ENCODE data around the gene KCNH6.

KCNH6 gene

DNA sequence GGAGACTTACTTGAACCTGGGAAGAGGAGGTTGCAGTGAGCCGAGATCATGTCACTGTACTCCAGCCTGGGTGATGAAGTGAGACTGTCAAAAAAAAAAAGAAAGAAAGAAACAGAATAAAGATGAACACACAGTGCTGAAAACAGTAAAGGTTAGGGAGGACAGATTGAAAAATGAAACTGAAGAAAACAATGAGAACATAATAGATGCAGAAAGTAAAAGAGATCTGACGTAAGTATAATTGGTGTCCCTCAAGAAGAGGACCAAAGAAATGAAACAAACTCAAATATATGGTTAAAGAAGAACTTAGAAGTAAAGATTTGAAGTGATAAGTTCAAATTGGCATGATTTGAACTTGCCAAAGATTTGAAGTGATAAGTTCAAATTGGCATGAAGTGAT lies 34.3 kb downstream of the KCNH6 start:
- DNase-seq = no peak

DNA sequence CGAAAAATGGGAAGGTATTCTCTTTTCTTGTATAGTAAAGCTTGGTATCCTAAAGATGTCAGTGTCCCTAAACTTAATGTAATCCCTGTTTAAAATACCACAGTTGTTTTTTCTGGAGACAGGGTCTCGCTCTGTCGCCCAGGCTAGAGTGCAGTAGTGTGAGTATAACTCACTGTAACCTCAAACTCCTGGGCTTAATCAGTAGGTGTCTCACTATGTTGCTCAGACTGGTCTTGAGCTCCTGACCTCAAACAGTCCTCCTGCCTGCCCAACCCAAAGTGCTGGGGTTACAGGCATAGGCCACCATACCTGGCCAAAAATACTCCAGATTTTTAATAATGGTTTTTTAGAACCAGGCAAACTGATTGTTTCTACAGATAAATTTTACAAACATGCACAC lies 35.3 kb downstream of the KCNH6 start:
- DNase-seq = no peak

- DNase-seq = no peak
These were observed 38.7 kb downstream of the KCNH6 start for GRCh38 chr17:63561819-63562218.

GRCh38 chr17:63563339-63563738 lies 40.2 kb downstream of the KCNH6 start:
- DNase-seq = no peak

- no peak for DNase-seq
These were observed 41.4 kb downstream of the KCNH6 start for GRCh38 chr17:63564562-63564961.

- no peak for DNase-seq
These were observed 44.1 kb downstream of the KCNH6 start for GRCh38 chr17:63567229-63567628.

DNA sequence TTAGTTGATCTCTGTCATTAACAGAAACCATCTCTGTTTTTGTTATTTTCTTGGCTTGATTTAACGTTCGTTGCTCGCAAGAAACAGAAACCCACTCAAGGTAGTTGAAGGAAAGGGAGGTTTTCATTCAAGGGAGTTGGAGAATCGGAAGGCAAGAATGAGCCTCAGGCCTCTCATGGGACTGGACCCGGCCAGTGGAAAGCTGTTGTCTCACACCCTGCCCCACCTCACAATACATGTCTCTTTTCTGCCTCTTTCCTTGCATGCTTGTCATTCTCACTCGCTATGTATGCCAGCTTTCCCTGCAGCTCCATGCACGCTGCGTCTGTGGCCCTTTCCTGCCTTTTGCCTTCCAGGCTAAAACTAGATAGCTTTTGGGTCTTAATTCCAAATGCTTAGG lies 45.4 kb downstream of the KCNH6 start:
- no peak for DNase-seq

GRCh38 chr17:63571632-63572310 lies 48.6 kb downstream of the KCNH6 start:
- peak in 1 of 5 donors; percentile 8 for DNase-seq

GRCh38 chr17:63573634-63574033 lies 50.5 kb downstream of the KCNH6 start:
- DNase-seq = no peak

DNA sequence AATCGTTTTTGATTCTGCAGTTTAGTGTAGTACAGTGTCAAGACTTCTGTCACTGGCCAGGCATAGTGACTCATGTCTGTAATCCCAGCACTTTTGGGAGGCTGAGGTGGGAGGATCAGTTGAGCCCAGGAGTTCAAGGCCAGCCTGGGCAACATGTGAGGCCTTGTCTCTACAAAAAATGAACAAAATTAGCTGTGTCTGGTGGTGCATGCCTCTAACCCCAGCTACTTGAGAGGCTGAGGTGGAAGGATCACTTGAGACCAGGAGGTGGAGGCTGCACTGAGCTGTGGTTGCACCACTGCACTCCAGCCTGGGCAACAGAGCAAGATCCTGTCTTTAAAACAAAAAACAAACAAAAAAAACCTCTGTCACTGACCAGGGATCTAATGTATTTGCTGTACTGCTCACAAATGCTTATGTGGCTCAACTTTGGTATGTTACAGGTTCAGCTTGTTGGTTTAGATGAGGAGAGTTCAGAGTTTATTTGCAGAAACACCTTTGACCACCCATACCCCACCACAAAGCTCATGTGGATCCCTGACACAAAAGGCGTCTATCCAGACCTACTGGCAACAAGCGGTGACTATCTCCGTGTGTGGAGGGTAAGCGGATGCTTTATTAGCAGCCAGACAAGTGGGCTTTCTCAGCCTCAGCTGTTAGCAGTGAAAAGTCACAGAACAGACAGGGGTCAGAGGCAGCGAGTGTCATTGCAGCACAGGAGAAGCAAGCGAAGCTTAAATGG lies 55.0 kb downstream of the KCNH6 start:
- DNase-seq = no peak

- DNase-seq = no peak
These were observed 55.6 kb downstream of the KCNH6 start for GRCh38 chr17:63578769-63579111.

DNA sequence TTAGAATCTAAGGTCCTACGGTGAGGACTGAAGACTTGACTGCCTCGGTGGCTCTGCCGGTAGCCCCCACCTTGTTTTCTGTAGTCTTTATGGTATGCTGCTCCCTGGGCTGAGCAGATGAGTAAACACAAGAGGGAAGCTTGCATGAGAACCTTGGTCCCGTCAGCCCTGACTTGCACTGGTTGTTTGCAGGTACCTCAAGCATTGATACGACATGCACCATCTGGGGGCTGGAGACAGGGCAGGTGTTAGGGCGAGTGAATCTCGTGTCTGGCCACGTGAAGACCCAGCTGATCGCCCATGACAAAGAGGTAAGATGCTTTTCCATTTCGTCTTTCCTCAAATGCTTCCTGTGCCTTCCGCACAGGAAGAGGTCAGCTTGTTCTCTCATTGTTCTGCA lies 56.5 kb downstream of the KCNH6 start:
- DNase-seq = no peak

DNA sequence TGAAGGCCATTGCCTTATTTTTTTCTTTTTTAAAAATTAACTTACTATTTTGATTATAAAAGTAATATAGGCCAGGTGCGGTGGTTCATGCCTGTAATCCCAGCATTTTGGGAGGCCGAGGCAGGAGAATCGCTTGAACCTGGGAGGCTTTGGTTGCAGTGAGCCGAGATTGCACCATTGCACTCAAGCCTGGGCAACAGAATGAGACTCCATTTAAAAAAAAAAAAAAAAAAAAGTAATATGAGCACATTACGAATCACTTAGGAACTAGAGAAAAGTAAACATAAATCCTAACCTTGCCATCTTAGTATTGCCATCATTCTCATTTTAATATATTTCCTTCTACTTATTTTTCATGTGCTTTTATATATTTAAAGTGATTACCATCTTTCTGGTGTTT lies 64.6 kb downstream of the KCNH6 start:
- no peak for DNase-seq

- no peak for DNase-seq
These were observed 65.6 kb downstream of the KCNH6 start for GRCh38 chr17:63588797-63589196.

DNA sequence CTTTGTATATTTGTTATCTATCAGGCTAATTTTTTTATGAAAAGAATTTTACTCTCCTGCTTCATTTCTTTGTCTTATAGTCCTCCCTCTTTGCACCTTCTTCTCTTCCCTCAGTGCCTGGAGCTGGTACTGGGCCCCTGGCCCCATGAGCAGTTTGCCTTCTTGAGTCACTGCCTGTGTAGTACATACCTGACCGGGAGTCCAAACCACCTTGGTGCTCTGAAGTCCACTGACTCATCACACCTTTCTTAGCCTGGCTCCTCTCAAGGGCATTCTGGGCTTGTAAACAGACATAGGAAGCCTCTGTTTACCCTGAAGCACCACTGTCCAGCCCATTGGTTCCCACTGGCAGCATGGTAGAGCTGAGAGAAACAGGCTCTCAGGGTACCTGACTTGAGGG lies 66.5 kb downstream of the KCNH6 start:
- no peak for DNase-seq

GRCh38 chr17:63592797-63593196 lies 69.6 kb downstream of the KCNH6 start:
- DNase-seq = no peak

DNA sequence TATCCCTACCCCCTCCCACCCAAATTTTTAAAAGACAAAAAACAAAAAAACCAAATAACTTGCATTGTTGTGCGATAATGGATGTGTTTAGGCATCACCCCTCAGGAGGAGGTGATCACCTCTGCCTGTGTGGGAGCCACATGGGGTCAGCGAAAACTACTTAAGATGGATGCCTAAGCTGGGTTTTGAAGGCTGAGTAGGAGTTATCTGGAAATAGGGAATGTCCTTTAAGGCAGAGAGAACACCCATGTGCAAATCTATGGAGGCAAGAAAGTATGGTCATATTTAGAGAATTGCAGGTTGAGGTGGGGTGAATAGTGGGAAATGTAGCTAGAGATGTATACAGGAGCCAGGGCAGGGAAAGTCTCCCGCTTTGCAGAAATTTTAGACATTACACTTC lies 72.0 kb downstream of the KCNH6 start:
- no peak for DNase-seq

Data from T-helper 1 cell (primary cell).